GM18502 (cell line): ENCODE data around the gene SUN3.
A peak's percentile ranks its signal among the peaks of the same experiment; 100 is the strongest.
"Not testable (repeated sequence)": the region's sequence is repeated elsewhere in the genome, so short reads cannot be mapped to it uniquely, and the experiment has no call there.

Source experiments
- ATAC-seq: cut with Tn5 transposase; IDR thresholded peaks from one replicate; pipeline ENCODE4 v1.9.1; 2021; ENCODE audit warnings: mild to moderate bottlenecking; ENCODE audit not compliant: unreplicated experiment, poor library complexity

Gene SUN3

DNA sequence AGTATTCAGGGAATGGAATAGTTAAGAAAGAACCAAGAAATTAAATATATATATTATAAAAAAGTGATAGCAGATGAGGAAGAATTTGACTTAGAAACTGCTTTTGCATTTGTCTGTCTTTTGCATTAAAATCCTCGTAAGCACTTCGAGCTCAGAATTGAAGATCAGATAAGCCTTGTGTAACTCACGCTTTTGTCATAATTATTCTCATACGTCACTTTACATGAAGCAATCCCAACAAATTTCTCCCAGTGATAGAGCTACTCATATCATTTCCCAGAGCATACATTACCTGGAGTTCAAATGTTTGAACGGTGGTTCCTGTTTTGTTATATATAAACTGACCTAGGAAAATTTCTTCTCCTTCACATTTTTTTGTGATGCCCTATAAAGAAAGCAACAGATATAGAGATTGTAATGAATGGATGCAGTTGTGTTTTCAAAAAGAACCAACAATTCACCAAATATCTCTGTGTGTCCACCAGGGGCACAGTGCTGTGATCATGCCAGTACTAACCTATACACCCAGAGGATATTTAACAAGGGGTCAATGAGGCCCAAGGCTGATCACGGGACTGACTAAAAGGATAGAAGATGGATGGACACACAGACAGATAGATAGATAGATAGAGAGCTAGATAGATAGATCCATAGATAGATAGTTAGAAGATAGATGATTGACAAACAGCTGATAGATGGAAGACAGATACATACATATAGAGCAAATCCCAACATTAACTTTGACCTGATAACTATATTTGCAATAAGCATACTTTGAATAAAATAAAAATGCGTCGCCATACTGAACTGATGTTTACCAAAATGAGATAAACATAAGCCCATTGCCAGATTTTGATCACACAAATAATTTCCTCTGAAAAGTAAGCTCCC lies 40.2 kb downstream of the SUN3 start:
- ATAC-seq, result no peak

- ATAC-seq, result no peak
Measured at GRCh38 chr7:47982610-47983009, 46.3 kb downstream of the SUN3 start.

GRCh38 chr7:47980648-47981047 lies 48.3 kb downstream of the SUN3 start:
- ATAC-seq, result not testable (repeated sequence)

- ATAC-seq, result no peak
Measured at GRCh38 chr7:47979832-47980181, 49.1 kb downstream of the SUN3 start.

- ATAC-seq, result peak; percentile 99
Measured at GRCh38 chr7:47979145-47979831, 49.6 kb downstream of the SUN3 start, which contains the start of gene HUS1. HUS1 (minus strand) TSS chr7:47979615; CDS start chr7:47979519, 96 bp downstream.

GRCh38 chr7:47978790-47979144 lies 50.1 kb downstream of the SUN3 start:
- ATAC-seq, result no peak

- no peak for ATAC-seq
Measured at GRCh38 chr7:47973739-47974138, 55.2 kb downstream of the SUN3 start.

- ATAC-seq, result no peak
Measured at GRCh38 chr7:47970761-47971160, 58.1 kb downstream of the SUN3 start.

DNA sequence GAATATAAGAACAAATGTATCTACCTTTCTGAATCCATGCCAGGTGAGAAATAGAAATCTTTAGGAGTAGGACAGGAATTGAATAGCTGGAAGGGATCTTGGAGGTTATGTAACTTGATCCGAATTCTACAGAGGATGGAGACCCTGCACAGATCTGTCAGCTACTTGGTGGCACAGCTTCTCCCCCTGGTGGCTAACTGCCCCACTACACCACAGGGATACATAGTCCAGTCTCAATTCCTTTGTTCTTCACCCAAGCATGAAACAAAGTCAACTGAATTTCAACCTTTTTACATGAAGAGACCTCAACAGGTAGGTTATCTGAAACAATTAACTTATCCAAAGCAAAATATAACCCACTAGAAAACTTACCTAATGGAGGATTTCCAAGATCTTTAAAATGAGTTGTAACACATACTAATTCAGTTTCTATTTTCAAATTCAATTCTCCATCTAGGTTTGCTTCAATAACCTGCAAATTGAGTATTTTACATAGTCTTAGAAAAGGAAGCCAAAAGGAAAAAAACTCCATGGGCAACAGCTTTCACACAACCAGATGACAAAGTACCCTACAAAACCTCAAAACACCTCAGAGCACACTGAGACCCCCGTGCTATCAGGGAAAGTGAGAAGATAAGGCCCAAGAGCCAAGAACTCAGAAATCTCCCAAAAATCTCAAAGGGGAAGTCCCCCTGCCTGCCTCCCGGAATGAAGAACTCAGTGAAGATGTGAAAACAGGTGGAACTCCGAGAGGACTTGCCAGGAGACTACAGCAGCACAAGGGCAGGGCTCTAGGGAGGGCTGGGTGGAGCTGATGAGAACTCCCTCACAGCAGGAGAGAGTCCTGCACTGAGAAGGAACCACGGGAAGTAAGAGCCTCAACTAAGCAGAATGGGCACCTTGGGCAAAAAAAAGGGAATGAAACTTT lies 59.8 kb downstream of the SUN3 start:
- ATAC-seq, result peak; percentile 80

DNA sequence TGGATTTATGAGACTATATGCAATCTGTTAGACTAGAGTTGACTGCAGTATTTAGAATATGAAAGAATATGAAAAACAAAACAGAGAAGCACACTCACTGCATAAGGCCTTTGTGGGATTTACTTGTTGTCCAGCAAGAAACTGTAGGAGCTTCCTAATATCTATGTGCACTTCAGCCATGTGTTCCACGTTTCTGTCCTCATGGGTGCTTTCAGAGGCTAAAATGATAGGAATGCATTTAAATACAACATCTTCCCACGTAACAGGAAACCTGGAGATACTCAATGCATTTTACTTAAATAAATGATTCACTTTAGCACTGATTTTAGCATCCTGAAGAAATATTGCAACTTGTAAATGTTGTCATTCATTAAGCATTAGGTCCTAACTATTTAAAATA lies 61.2 kb downstream of the SUN3 start:
- no peak for ATAC-seq

DNA sequence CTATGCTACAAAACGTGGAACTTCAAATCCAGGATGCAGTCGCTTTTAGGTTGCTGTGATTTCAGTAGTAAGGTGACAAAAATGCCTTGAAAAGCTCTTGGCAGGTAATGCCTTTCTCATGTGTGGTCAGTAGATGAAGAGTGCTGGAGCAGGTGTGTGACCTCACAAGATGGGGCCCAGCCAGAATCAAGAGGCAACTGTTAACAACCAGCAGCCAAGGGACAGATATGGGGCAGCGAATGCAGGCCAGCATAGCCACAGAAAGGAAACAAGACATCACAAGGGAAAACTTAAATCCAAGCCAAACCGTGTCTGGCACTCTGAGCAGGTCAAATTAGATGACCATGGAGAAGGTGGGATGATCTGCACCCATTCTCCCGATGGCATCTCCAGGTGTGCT lies 61.8 kb downstream of the SUN3 start:
- ATAC-seq, result no peak

- no peak for ATAC-seq
Measured at GRCh38 chr7:47965456-47965855, 63.5 kb downstream of the SUN3 start.

- ATAC-seq, result no peak
Measured at GRCh38 chr7:47962262-47962661, 66.6 kb downstream of the SUN3 start.

DNA sequence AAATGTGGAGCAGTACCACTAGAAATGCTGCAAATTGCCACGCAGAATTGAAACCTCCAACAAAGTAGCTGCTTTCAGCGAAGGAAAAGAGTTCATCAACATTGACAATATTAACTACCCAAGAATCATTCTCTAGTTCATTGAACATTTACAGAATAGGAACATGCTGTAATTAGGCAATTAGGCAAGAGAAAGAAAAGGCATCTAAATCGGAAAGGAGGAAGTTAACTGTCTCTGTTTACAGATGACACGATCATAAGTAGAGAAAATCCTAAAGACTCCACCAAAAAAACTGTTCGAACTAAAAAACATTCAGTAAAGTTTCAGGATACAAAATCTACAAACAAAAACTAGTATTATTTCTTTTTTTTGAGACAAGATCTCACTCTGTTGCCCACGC lies 71.8 kb downstream of the SUN3 start:
- no peak for ATAC-seq

- no peak for ATAC-seq
Measured at GRCh38 chr7:47956220-47956619, 72.7 kb downstream of the SUN3 start.

DNA sequence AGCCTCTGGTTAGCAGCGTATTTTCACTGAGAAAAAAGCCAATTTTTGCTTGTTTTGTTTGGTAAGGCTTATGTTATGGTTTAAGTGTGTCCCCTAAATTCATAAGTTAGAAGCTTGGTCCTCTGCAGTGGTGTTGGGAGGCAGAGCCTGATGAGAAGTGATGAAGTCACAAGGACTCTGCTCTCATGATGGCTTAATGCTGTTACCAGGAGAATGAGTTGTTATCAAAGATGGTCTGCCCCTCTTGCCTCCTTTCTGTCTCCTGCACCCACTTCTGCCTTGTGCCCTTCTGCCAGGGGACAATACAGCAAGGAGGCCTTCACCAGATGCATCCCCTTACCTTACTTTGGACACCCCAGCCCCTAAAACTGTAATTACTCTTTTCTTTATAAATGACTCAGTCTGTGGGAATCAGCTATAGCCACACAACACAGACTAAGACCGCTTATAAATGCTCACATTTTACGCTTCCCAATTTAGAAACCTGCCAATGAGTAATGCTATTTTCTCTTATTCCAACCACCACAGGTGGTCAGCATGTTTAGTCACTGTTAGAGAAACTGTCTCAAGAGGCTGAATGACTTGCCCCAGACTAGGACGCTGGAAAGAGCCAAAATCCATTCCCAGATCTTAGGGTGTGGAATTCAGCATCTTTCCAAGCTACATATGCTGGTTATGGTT lies 74.5 kb downstream of the SUN3 start:
- peak; percentile 51 for ATAC-seq

- peak; percentile 58 for ATAC-seq
Measured at GRCh38 chr7:47953822-47954221, 75.1 kb downstream of the SUN3 start.

DNA sequence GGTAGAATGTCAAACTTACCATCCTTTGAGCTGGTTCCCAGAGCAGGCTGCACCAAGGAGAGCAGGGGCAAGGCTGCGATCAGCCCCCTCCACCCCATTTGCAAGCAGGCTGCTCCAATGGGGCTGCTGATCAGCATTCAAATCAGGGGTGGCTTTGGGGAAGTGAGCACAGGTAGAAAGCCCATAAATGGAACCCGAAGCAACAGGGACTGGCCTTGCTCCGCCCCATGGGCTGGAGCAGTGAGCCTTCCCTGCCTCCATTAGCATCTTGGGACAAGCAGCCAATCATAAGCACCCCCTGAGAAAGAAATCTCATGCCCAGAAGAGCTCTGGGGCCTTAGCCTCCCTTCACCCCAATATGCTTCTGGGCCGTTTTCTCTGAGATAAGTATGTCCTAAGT lies 76.7 kb downstream of the SUN3 start:
- no peak for ATAC-seq

GRCh38 chr7:47951374-47951773 lies 77.5 kb downstream of the SUN3 start:
- ATAC-seq, result no peak

DNA sequence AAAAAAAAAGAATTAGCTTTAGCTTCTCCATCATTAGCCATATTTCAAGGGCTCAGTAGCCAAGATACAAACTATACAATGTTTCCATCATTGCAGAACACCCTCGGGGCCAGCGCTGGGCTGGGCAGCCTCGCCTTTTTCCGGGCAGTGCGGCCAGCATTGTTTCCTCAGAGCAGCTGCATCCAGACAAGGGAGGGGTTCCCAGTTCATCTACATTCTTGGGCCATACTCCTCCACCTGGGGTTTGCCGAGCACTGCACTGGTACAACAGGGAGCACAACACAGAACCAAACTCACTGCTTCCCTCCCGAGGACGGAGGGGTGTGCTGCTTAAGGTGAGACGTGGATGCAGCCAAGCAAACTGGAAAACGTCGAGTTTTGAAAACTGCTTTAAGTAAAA lies 78.2 kb downstream of the SUN3 start:
- no peak for ATAC-seq
